Measurements from ENCODE around the gene CPLX1. TPM values are rescaled to one million over a fixed set of nuclear protein-coding genes. Genes with fewer than 3 reads are reported as not detected.

CPLX1 gene
- total and polyA plus RNA-seq, 2 donors (not counting 1 experiment from before 2014, with no cell fraction given), result 0.03 to 0.66 TPM

GRCh38 chr4:823761-824460 lies 2.0 kb downstream of the CPLX1 start:
- no peak overlapping the region for H3K9ac ChIP-seq (ENCODE audit: insufficient read depth, low read length)
- H2AFZ ChIP-seq (ENCODE audit: low read length), result no peak overlapping the region
- peaks cover 40% of the 10 kb centered on the region for H3K27me3 ChIP-seq (ENCODE audit: control insufficient read depth, insufficient read depth, low read length)
- H3K27ac ChIP-seq (ENCODE audit: insufficient read depth, low read length), result no peak overlapping the region
- no peaks in the 10 kb centered on the region for H3K9me3 ChIP-seq (ENCODE audit: control insufficient read depth, insufficient read depth, low read depth, low read length)
- H3K4me2 ChIP-seq (ENCODE audit: extremely low read depth, insufficient read depth, low read length), result no peak overlapping the region
- H3K36me3 ChIP-seq (ENCODE audit: control insufficient read depth, insufficient read depth, low read length), result no peaks in the 10 kb centered on the region
- no peaks in the 10 kb centered on the region for H3K79me2 ChIP-seq (ENCODE audit: control insufficient read depth, insufficient read depth, low read length)
- no peak for DNase-seq (ENCODE audit: low read depth in 2 of 2)
- TF ChIP-seq EZH2 (IDR thresholded peaks at IDR 0.05; ENCODE audit: low read length, missing control alignments) (no peak), CTCF (conservative IDR thresholded peaks at IDR 0.05 in 1 of 2, IDR thresholded peaks at IDR 0.05 in 1 of 2; ENCODE audit: low read depth in 1 of 2, low read length in 2 of 2) (no peak)
- no peaks in the 10 kb centered on the region for H3K4me1 ChIP-seq (ENCODE audit: control insufficient read depth, extremely low read depth, insufficient read depth, low read length)
- H3K4me3 ChIP-seq (replicated peaks in 1 of 4; ENCODE audit: control extremely low read depth in 1 of 4, insufficient read depth in 1 of 4, low read depth in 3 of 4, low read length in 4 of 4), result no peak overlapping the region
- H4K20me1 ChIP-seq (ENCODE audit: control insufficient read depth, extremely low read depth, insufficient read depth, low read length), result no peaks in the 10 kb centered on the region

- Histone ChIP-seq H3K27ac (ENCODE audit: insufficient read depth, low read length) (no peak overlapping the region), H3K79me2 (ENCODE audit: control insufficient read depth, insufficient read depth, low read length) (no peaks in the 10 kb centered on the region), H3K9me3 (ENCODE audit: control insufficient read depth, insufficient read depth, low read depth, low read length) (no peaks in the 10 kb centered on the region), H3K4me2 (ENCODE audit: extremely low read depth, insufficient read depth, low read length) (no peak overlapping the region), H3K4me3 (replicated peaks in 1 of 4; ENCODE audit: control extremely low read depth in 1 of 4, insufficient read depth in 1 of 4, low read depth in 3 of 4, low read length in 4 of 4) (no peak overlapping the region), H3K9ac (ENCODE audit: insufficient read depth, low read length) (no peak overlapping the region), H3K27me3 (ENCODE audit: control insufficient read depth, insufficient read depth, low read length) (peaks cover 41% of the 10 kb centered on the region), H4K20me1 (ENCODE audit: control insufficient read depth, extremely low read depth, insufficient read depth, low read length) (no peaks in the 10 kb centered on the region), H3K4me1 (ENCODE audit: control insufficient read depth, extremely low read depth, insufficient read depth, low read length) (no peaks in the 10 kb centered on the region), H2AFZ (ENCODE audit: low read length) (no peak overlapping the region), H3K36me3 (ENCODE audit: control insufficient read depth, insufficient read depth, low read length) (no peaks in the 10 kb centered on the region)
- no peak for DNase-seq (ENCODE audit: low read depth in 2 of 2)
- TF ChIP-seq EZH2 (IDR thresholded peaks at IDR 0.05; ENCODE audit: low read length, missing control alignments), result no peak
- no peak for TF ChIP-seq CTCF (conservative IDR thresholded peaks at IDR 0.05 in 1 of 2, IDR thresholded peaks at IDR 0.05 in 1 of 2; ENCODE audit: low read depth in 1 of 2, low read length in 2 of 2)
These were observed 2.7 kb downstream of the CPLX1 start for GRCh38 chr4:823176-823760.

GRCh38 chr4:822361-823175 lies 3.4 kb downstream of the CPLX1 start:
- TF ChIP-seq EZH2 (IDR thresholded peaks at IDR 0.05; ENCODE audit: low read length, missing control alignments) (no peak), CTCF (conservative IDR thresholded peaks at IDR 0.05 in 1 of 2, IDR thresholded peaks at IDR 0.05 in 1 of 2; ENCODE audit: low read depth in 1 of 2, low read length in 2 of 2) (no peak)
- no peak for DNase-seq (ENCODE audit: low read depth in 2 of 2)
- peaks cover 38% of the 10 kb centered on the region for H3K27me3 ChIP-seq (ENCODE audit: control insufficient read depth, insufficient read depth, low read length)

More at GRCh38 chr4:822361-823175, 3.4 kb downstream of the CPLX1 start:
- no peaks in the 10 kb centered on the region for H3K4me1 ChIP-seq (ENCODE audit: control insufficient read depth, extremely low read depth, insufficient read depth, low read length)
- no peaks in the 10 kb centered on the region for H3K9me3 ChIP-seq (ENCODE audit: control insufficient read depth, insufficient read depth, low read depth, low read length)
- no peaks in the 10 kb centered on the region for H3K79me2 ChIP-seq (ENCODE audit: control insufficient read depth, insufficient read depth, low read length)
- no peak overlapping the region for H2AFZ ChIP-seq (ENCODE audit: low read length)
- H3K36me3 ChIP-seq (ENCODE audit: control insufficient read depth, insufficient read depth, low read length), result no peaks in the 10 kb centered on the region
- H4K20me1 ChIP-seq (ENCODE audit: control insufficient read depth, extremely low read depth, insufficient read depth, low read length), result no peaks in the 10 kb centered on the region
- H3K9ac ChIP-seq (ENCODE audit: insufficient read depth, low read length), result no peak overlapping the region
- no peak overlapping the region for H3K4me3 ChIP-seq (replicated peaks in 1 of 4; ENCODE audit: control extremely low read depth in 1 of 4, insufficient read depth in 1 of 4, low read depth in 3 of 4, low read length in 4 of 4)
- no peak overlapping the region for H3K4me2 ChIP-seq (ENCODE audit: extremely low read depth, insufficient read depth, low read length)
- no peak overlapping the region for H3K27ac ChIP-seq (ENCODE audit: insufficient read depth, low read length)
